Aortic smooth muscle cell (primary cell): ENCODE data around the gene SCG2. TPM values are rescaled to one million over a fixed set of nuclear protein-coding genes. Genes with fewer than 3 reads are reported as not detected.

Source experiments
- total RNA-seq: library from RNA; depleted of rRNA; stranded (reverse); fragments of >200 nt; gene quantifications from 2 replicates; pipeline ENCODE4 v1.2.3, GENCODE V29; 2014

SCG2 gene
- total RNA-seq, result 4.0 and 10.8 TPM in 2 replicates

GRCh38 chr2:223601932-223602666, at the start of gene SCG2:
SCG2 (minus strand) TSS chr2:223602361; CDS start chr2:223599282, 3,079 bp downstream.

Other genes with a start within 250 kb of the SCG2 start
- 22.6 and 28.7 TPM in 2 replicates for gene AP1S3, start 235.2 kb upstream of the SCG2 start, total RNA-seq